HG02970 (cell line): ENCODE data around the gene STRN.

Experiments
- ATAC-seq: cut with Tn5 transposase; IDR thresholded peaks from one replicate; pipeline ENCODE4 v1.9.1; 2021; ENCODE audit warnings: mild to moderate bottlenecking, moderate library complexity, moderate number of reproducible peaks; ENCODE audit not compliant: unreplicated experiment, low FRiP score

The STRN gene

GRCh38 chr2:36802952-36803351 lies 163.4 kb downstream of the STRN start:
- ATAC-seq: no peak

GRCh38 chr2:36801088-36801487 lies 165.2 kb downstream of the STRN start:
- no peak for ATAC-seq

- ATAC-seq: no peak
These were observed 166.0 kb downstream of the STRN start for GRCh38 chr2:36800381-36800780.

GRCh38 chr2:36798724-36799123 lies 167.6 kb downstream of the STRN start:
- no peak for ATAC-seq

- ATAC-seq: no peak
These were observed 168.8 kb downstream of the STRN start for GRCh38 chr2:36797324-36798070.
